H1 (cell line): ENCODE data around the gene EPHA3. TPM values are rescaled to one million over a fixed set of nuclear protein-coding genes. Genes with fewer than 3 reads are reported as not detected.

Source experiments
- CTCF ChIA-PET: fragments of 300-600 bp; sonication (Branson Sonifier 250); formaldehyde crosslinking; loops from one replicate; lab custom pipeline; 2021; ENCODE audit not compliant: partially characterized antibody; lab: Charles Lee
- POLR2A ChIA-PET: fragments of 300-600 bp; sonication (Branson Sonifier 250); formaldehyde crosslinking; loops from one replicate; lab custom pipeline; 2021; ENCODE audit warnings: inconsistent platforms; ENCODE audit not compliant: partially characterized antibody; lab: Charles Lee
- DNase-seq, 2 experiments: peaks; one replicate each; pipeline versions ENCODE4 v3.0.0 to v3.0.0-alpha.2; 2010 to 2022; ENCODE audit warnings: low spot score in 2 of 2, low read depth in 1 of 2, mixed read lengths in 1 of 2
- FAIRE-seq: peaks from 2 replicates; lab custom pipeline; 2011; peaks lifted over from hg19 to GRCh38; lab: Jason Lieb, UNC
- H2AFZ ChIP-seq: 2 replicates; pipeline ENCODE4 v1.8.1; 2012; ENCODE audit warnings: low read length, inconsistent platforms
- H2AK5ac ChIP-seq: 2 replicates; pipeline ENCODE4 v1.6.1; 2013; ENCODE audit warnings: low read depth, low read length
- H2BK120ac ChIP-seq: replicated peaks from 2 replicates; pipeline ENCODE3; 2013; ENCODE audit warnings: low read depth, low read length, inconsistent platforms
- H2BK12ac ChIP-seq: 2 replicates; pipeline ENCODE4 v1.6.1; 2013; ENCODE audit warnings: low read depth, low read length
- H2BK15ac ChIP-seq: 2 replicates; pipeline ENCODE4 v1.6.1; 2013; ENCODE audit warnings: low read length
- H2BK20ac ChIP-seq: 2 replicates; pipeline ENCODE4 v1.6.1; 2013; ENCODE audit warnings: low read length
- H2BK5ac ChIP-seq: 2 replicates; pipeline ENCODE4 v1.6.1; 2013; ENCODE audit warnings: low read depth, low read length
- H3K14ac ChIP-seq: 2 replicates; pipeline ENCODE4 v1.6.1; 2013; ENCODE audit warnings: inconsistent platforms; ENCODE audit not compliant: insufficient read length
- H3K18ac ChIP-seq: 2 replicates; pipeline ENCODE4 v1.6.1; 2013; ENCODE audit warnings: low read length; ENCODE audit errors: extremely low read depth
- H3K23ac ChIP-seq: 2 replicates; pipeline ENCODE4 v1.6.1; 2013; ENCODE audit warnings: inconsistent platforms; ENCODE audit not compliant: insufficient read length
- H3K23me2 ChIP-seq: 2 replicates; pipeline ENCODE4 v1.6.1; 2013; ENCODE audit warnings: low read depth, low read length
- H3K27ac ChIP-seq: 2 replicates; pipeline ENCODE4 v1.6.1; 2011; ENCODE audit warnings: low read depth, low read length, inconsistent platforms
- H3K27me3 ChIP-seq, 4 experiments: replicated peaks in 1 of 4; 1 replicate in 1 of 4; 2 replicates in 3 of 4; pipeline versions ENCODE4 v1.6.1 to v1.8.1; 2011 to 2013; ENCODE audit warnings: low read length in 3 of 4, mild to moderate bottlenecking in 3 of 4, inconsistent platforms in 2 of 4, mixed read lengths in 2 of 4, moderate library complexity in 1 of 4; ENCODE audit not compliant: control insufficient read depth in 3 of 4, insufficient read depth in 3 of 4; ENCODE audit errors: extremely low read depth in 1 of 4
- H3K36me3 ChIP-seq, 4 experiments: 2 replicates each; pipeline versions ENCODE4 v1.6.1 to v1.8.1; 2011 to 2013; ENCODE audit warnings: mild to moderate bottlenecking in 4 of 4, low read length in 3 of 4, moderate library complexity in 2 of 4, control low read depth in 1 of 4, inconsistent platforms in 1 of 4; ENCODE audit not compliant: insufficient read depth in 4 of 4, control insufficient read depth in 2 of 4
- H3K4ac ChIP-seq: replicated peaks from 2 replicates; pipeline ENCODE3; 2013; ENCODE audit warnings: low read length, low read depth, mixed read lengths, inconsistent platforms; ENCODE audit not compliant: insufficient read length
- H3K4me1 ChIP-seq, 4 experiments: replicated peaks in 1 of 4; 1 replicate in 1 of 4; 2 replicates in 3 of 4; pipeline versions ENCODE4 v1.6.1 to v1.8.1; 2011 to 2013; ENCODE audit warnings: low read length in 3 of 4, inconsistent platforms in 2 of 4, mixed read lengths in 1 of 4; ENCODE audit not compliant: insufficient read depth in 4 of 4, control insufficient read depth in 3 of 4
- H3K4me2 ChIP-seq, 2 experiments: 2 replicates each; pipeline versions ENCODE4 v1.6.1 to v1.8.1; 2011 to 2013; ENCODE audit warnings: low read depth in 2 of 2, low read length in 2 of 2, control low read depth in 1 of 2, inconsistent platforms in 1 of 2, mild to moderate bottlenecking in 1 of 2; ENCODE audit not compliant: insufficient read depth in 1 of 2
- H3K4me3 ChIP-seq, 4 experiments: fragments of 200-600, 300-600 bp in 1 of 4; sonication (generic), shearing (Covaris generic), sonication (Bioruptor Twin) in 1 of 4; 2 replicates each; pipeline versions ENCODE4 v1.5.1 to v1.8.1; 2011 to 2016; ENCODE audit warnings: low read length in 4 of 4, low read depth in 3 of 4, control low read depth in 2 of 4, inconsistent platforms in 2 of 4, mild to moderate bottlenecking in 2 of 4, mixed read lengths in 1 of 4, moderate library complexity in 1 of 4; ENCODE audit not compliant: insufficient read depth in 2 of 4; ENCODE audit errors: extremely low read depth in 1 of 4
- H3K56ac ChIP-seq: replicated peaks from 2 replicates; pipeline ENCODE3; 2013; ENCODE audit warnings: low read depth, mild to moderate bottlenecking, mixed read lengths, low read length, inconsistent platforms; ENCODE audit not compliant: insufficient read length
- H3K79me1 ChIP-seq: 2 replicates; pipeline ENCODE4 v1.6.1; 2013; ENCODE audit warnings: low read depth, low read length, control low read depth
- H3K79me2 ChIP-seq, 2 experiments: 2 replicates each; pipeline versions ENCODE4 v1.6.1 to v1.8.1; 2012 to 2013; ENCODE audit warnings: low read length in 2 of 2, mild to moderate bottlenecking in 2 of 2, inconsistent platforms in 1 of 2; ENCODE audit not compliant: insufficient read depth in 2 of 2, control insufficient read depth in 1 of 2
- H3K9ac ChIP-seq, 4 experiments: replicated peaks in 1 of 4; 1 replicate in 1 of 4; 2 replicates in 3 of 4; pipeline versions ENCODE4 v1.6.1 to v1.8.1; 2011 to 2013; ENCODE audit warnings: low read depth in 3 of 4, low read length in 3 of 4, control low read depth in 2 of 4, mild to moderate bottlenecking in 2 of 4, moderate library complexity in 2 of 4, inconsistent platforms in 1 of 4; ENCODE audit errors: extremely low read depth in 1 of 4
- H3K9me3 ChIP-seq, 2 experiments: 2 replicates each; pipeline versions ENCODE4 v1.6.1 to v1.8.1; 2012 to 2013; ENCODE audit warnings: mild to moderate bottlenecking in 2 of 2, moderate library complexity in 2 of 2, control low read depth in 1 of 2, inconsistent platforms in 1 of 2, low read depth in 1 of 2, low read length in 1 of 2, mixed read lengths in 1 of 2; ENCODE audit not compliant: insufficient read depth in 2 of 2
- H4K20me1 ChIP-seq, 2 experiments: replicated peaks in 1 of 2; 2 replicates each; pipeline versions ENCODE3 to v1.8.1; 2011 to 2013; ENCODE audit warnings: inconsistent platforms in 2 of 2, low read length in 2 of 2, mild to moderate bottlenecking in 1 of 2; ENCODE audit not compliant: insufficient read depth in 2 of 2, control insufficient read depth in 1 of 2
- H4K5ac ChIP-seq: 2 replicates; pipeline ENCODE4 v1.6.1; 2013; ENCODE audit warnings: low read length, low read depth, mixed read lengths, inconsistent platforms; ENCODE audit not compliant: insufficient read length
- H4K8ac ChIP-seq: 2 replicates; pipeline ENCODE4 v1.8.0; 2013; ENCODE audit warnings: mild to moderate bottlenecking, moderate library complexity, low read length, inconsistent platforms; ENCODE audit not compliant: insufficient read depth; ENCODE audit errors: extremely low read depth
- H4K91ac ChIP-seq: replicated peaks from 2 replicates; pipeline ENCODE3; 2013; ENCODE audit warnings: low read length, mixed read lengths, inconsistent platforms; ENCODE audit not compliant: insufficient read length
- ATF3 ChIP-seq: IDR thresholded peaks from 2 replicates; pipeline ENCODE4 v1.6.1; 2011; ENCODE audit warnings: low read depth, mild to moderate bottlenecking, low read length; ENCODE audit not compliant: insufficient read depth
- JUN ChIP-seq: IDR thresholded peaks from 2 replicates; pipeline ENCODE4 v1.6.1; 2011; ENCODE audit warnings: low read depth, mild to moderate bottlenecking, improper control_type of control experiment, low read length
- KDM5A ChIP-seq: fragments of 200-600 bp; IDR thresholded peaks from 2 replicates; pipeline ENCODE4 v1.7.1; 2012; ENCODE audit warnings: mild to moderate bottlenecking, low read length, inconsistent platforms, mixed read lengths
- SP2 ChIP-seq: IDR thresholded peaks from 2 replicates; pipeline ENCODE4 v1.6.1; 2012; ENCODE audit warnings: mild to moderate bottlenecking, low read length, inconsistent platforms
- TAF1 ChIP-seq: IDR thresholded peaks from 2 replicates; pipeline ENCODE4 v1.6.1; 2011; ENCODE audit warnings: mild to moderate bottlenecking, low read depth, low read length
- TAF7 ChIP-seq: optimal IDR thresholded peaks from 2 replicates; pipeline ENCODE3; 2011; ENCODE audit warnings: low read depth, mild to moderate bottlenecking, inconsistent platforms, low read length, moderate library complexity, borderline replicate concordance
- WGBS, 2 experiments: shearing (Covaris generic) in 1 of 2; methylation state at CpG; one replicate each; pipeline versions ENCODE4 v1.1.6 to v1.1.7; 2013 to 2015; ENCODE audit warnings: low lambda C conversion rate in 2 of 2, mixed read lengths in 2 of 2, inconsistent platforms in 1 of 2, low coverage in 1 of 2, missing lambda C conversion rate in 1 of 2; ENCODE audit not compliant: insufficient replicate concordance in 2 of 2, insufficient coverage in 1 of 2, insufficient read length in 1 of 2; ENCODE audit errors: extremely low coverage in 1 of 2, missing lambda C conversion rate in 1 of 2; 5-methylcytosine and 5-hydroxymethylcytosine counted together
- polyA plus RNA-seq, 7 experiments: library from polyadenylated mRNA; depleted of rRNA in 3 of 7; stranded (reverse) in 5 of 7; unstranded in 2 of 7; fragments of >200 nt in 5 of 7; fragments of 200-250 nt in 2 of 7; gene quantifications; 1 replicate in 5 of 7; 2 replicates in 1 of 7; 4 replicates in 1 of 7; pipeline versions ENCODE4 v1.2.1 to v1.2.3, GENCODE V29; 2011 to 2013; ENCODE audit warnings: missing spikeins in 2 of 7, mixed read lengths in 2 of 7
- total RNA-seq: library from RNA; stranded (reverse); fragmentation: NEBNext Ultra II Directional; extraction: Animal tissue kit (Norgen Biotek cat#: 25700); gene quantifications from 2 replicates; pipeline ENCODE4 v1.2.1, GENCODE V29; 2021

EPHA3 gene
- total and polyA plus RNA-seq, 2 of the 8 experiments (the other 6 are each of a cell fraction or from before 2014, with no cell fraction given): 0.09 to 0.22 TPM

GRCh38 chr3:89287902-89288508 lies 180.6 kb downstream of the EPHA3 start:
- CTCF ChIA-PET: interaction anchor here (1.3 kb wide), 1 partner anchor 26 kb away, joined by 3 read pairs; no protein-coding TSS in a partner anchor
- POLR2A ChIA-PET: interaction anchor here (1.7 kb wide), 1 partner anchor 10 kb away, joined by 4 read pairs; no protein-coding TSS in a partner anchor
- H4K91ac ChIP-seq: no peak overlapping the region
- H4K8ac ChIP-seq: no peak overlapping the region
- H3K27me3 ChIP-seq: no peaks in the 10 kb centered on the region
- TF ChIP-seq TAF1 (no peak), JUN (no peak), TAF7 (no peak), KDM5A (no peak), ATF3 (no peak), SP2 (no peak)
- H3K23ac ChIP-seq: no peak overlapping the region
- H2BK5ac ChIP-seq: no peak overlapping the region
- H4K20me1 ChIP-seq: no peaks in the 10 kb centered on the region
- no peak for DNase-seq
- H3K9ac ChIP-seq: no peak overlapping the region
- H4K5ac ChIP-seq: no peak overlapping the region
- no peak overlapping the region for H3K4ac ChIP-seq
- H3K36me3 ChIP-seq: no peaks in the 10 kb centered on the region
- H3K23me2 ChIP-seq: no peaks in the 10 kb centered on the region
- H3K27ac ChIP-seq: no peak overlapping the region
- no peak overlapping the region for H2BK12ac ChIP-seq
- no peak overlapping the region for H3K14ac ChIP-seq
- H3K4me2 ChIP-seq: no peak overlapping the region
- H2AFZ ChIP-seq: no peak overlapping the region
- no peak overlapping the region for H2BK15ac ChIP-seq
- H3K18ac ChIP-seq: no peak overlapping the region
- no peaks in the 10 kb centered on the region for H3K79me2 ChIP-seq
- FAIRE-seq: no peak
- H3K4me3 ChIP-seq: no peak overlapping the region
- no peak overlapping the region for H2BK20ac ChIP-seq
- H3K56ac ChIP-seq: no peak overlapping the region
- no peaks in the 10 kb centered on the region for H3K9me3 ChIP-seq
- 97% methylated on average over 1 of the region's 1 CpG; no CpG with 5 or more reads in 1 of the 2 experiments for WGBS, 2 experiments
- no peak overlapping the region for H2AK5ac ChIP-seq
- H2BK120ac ChIP-seq: no peak overlapping the region
- no peaks in the 10 kb centered on the region for H3K79me1 ChIP-seq
- no peaks in the 10 kb centered on the region for H3K4me1 ChIP-seq
